GM12878 (cell line): Measurements from ENCODE around the gene SMARCC2. TPM values are rescaled to one million over a fixed set of nuclear protein-coding genes. Genes with fewer than 3 reads are reported as not detected.

ENCODE experiments used
- ATAC-seq: fragments of 200-7000 bp; cut with Tn5 transposase; 3 replicates; pipeline ENCODE4 v1.9.1; 2020; ENCODE audit warnings: mild to moderate bottlenecking, moderate library complexity
- BruUV-seq: library from RNA; stranded (reverse); fragments of 400-500 nt; replicated peaks from 2 replicates; lab custom pipeline; 2021; lab: Mats Ljungman, UMichigan
- CTCF ChIA-PET: fragments of 300-600 bp; sonication (Branson Sonifier 250); formaldehyde crosslinking; extraction: SDS; loops from one replicate; lab custom pipeline; 2021; ENCODE audit warnings: inconsistent platforms; lab: Yijun Ruan, JAX
- POLR2A ChIA-PET: fragments of 350-600 bp; formaldehyde crosslinking; extraction: SDS; loops from one replicate; lab custom pipeline; 2021; ENCODE audit warnings: inconsistent platforms; lab: Charles Lee
- RAD21 ChIA-PET: fragments of 300-600 bp; sonication (Branson Sonifier 250); formaldehyde crosslinking; loops from one replicate; lab custom pipeline; 2023; ENCODE audit warnings: antibody characterized with exemption; ENCODE audit not compliant: unreplicated experiment; lab: Charles Lee
- SMC1A ChIA-PET: fragments of 300-600 bp; sonication (Branson Sonifier 250); formaldehyde crosslinking; loops from one replicate; lab custom pipeline; 2023; ENCODE audit not compliant: unreplicated experiment, uncharacterized antibody; lab: Charles Lee
- DNase-seq: peaks from one replicate; pipeline ENCODE4 v3.0.0-alpha.2; 2011; ENCODE audit warnings: low read depth, low spot score
- FAIRE-seq: peaks from 3 replicates; lab custom pipeline; 2011; peaks lifted over from hg19 to GRCh38; lab: Jason Lieb, UNC
- H2AFZ ChIP-seq: 2 replicates; pipeline ENCODE4 v1.6.0; 2011; ENCODE audit warnings: low read depth, low read length, control low read depth; ENCODE audit not compliant: control insufficient read depth
- H3K27ac ChIP-seq: 2 replicates; pipeline ENCODE4 v1.5.1; 2011; ENCODE audit warnings: control low read depth; ENCODE audit not compliant: control insufficient read depth, insufficient read depth
- H3K27me3 ChIP-seq, 2 experiments: replicated peaks in 1 of 2; 2 replicates each; pipeline versions ENCODE4 v1.6.0 to v1.6.1; 2011; ENCODE audit warnings: low read length in 1 of 2; ENCODE audit not compliant: control insufficient read depth in 2 of 2, insufficient read depth in 2 of 2
- H3K36me3 ChIP-seq, 2 experiments: 2 replicates each; pipeline ENCODE4 v1.5.1; 2011; ENCODE audit warnings: low read length in 1 of 2; ENCODE audit not compliant: control insufficient read depth in 2 of 2, insufficient read depth in 2 of 2
- H3K4me1 ChIP-seq: 2 replicates; pipeline ENCODE4 v1.6.1; 2011; ENCODE audit warnings: mild to moderate bottlenecking, low read length, moderate library complexity, mixed read lengths; ENCODE audit not compliant: control insufficient read depth, insufficient read depth
- H3K4me2 ChIP-seq: 2 replicates; pipeline ENCODE4 v1.6.0; 2011; ENCODE audit warnings: control low read depth; ENCODE audit not compliant: control insufficient read depth, insufficient read depth
- H3K4me3 ChIP-seq: fragments of 200-600 bp; sonication (generic); 2 replicates; pipeline ENCODE4 v1.5.1; 2016
- H3K79me2 ChIP-seq: 2 replicates; pipeline ENCODE4 v1.6.0; 2011; ENCODE audit warnings: low read length; ENCODE audit not compliant: control insufficient read depth, insufficient read depth
- H3K9ac ChIP-seq: 2 replicates; pipeline ENCODE4 v1.8.0; 2011; ENCODE audit warnings: low read length, control low read depth, mixed read lengths; ENCODE audit not compliant: control insufficient read depth, insufficient read depth
- H3K9me3 ChIP-seq: replicated peaks from 3 replicates; pipeline ENCODE4 v1.5.1; 2011; ENCODE audit warnings: mild to moderate bottlenecking, low read length; ENCODE audit not compliant: control insufficient read depth, insufficient read depth
- H4K20me1 ChIP-seq: 2 replicates; pipeline ENCODE4 v1.6.0; 2011; ENCODE audit not compliant: control insufficient read depth, insufficient read depth
- CREB1 ChIP-seq: IDR thresholded peaks from 2 replicates; pipeline ENCODE4 v1.6.1; 2012; ENCODE audit warnings: low read depth, mild to moderate bottlenecking, inconsistent platforms
- PAX8 ChIP-seq: fragments of 450-650 bp; IDR thresholded peaks from 2 replicates; pipeline ENCODE4 v1.6.1; 2017; ENCODE audit warnings: mild to moderate bottlenecking, moderate library complexity
- SMC3 ChIP-seq: IDR thresholded peaks from 2 replicates; pipeline ENCODE4 v1.6.1; 2011; ENCODE audit warnings: low read length, improper control_type of control experiment, borderline replicate concordance
- SUPT20H ChIP-seq: IDR thresholded peaks from 2 replicates; pipeline ENCODE4 v1.6.1; 2011; ENCODE audit warnings: low read depth, mild to moderate bottlenecking, low read length, moderate library complexity, borderline replicate concordance; ENCODE audit not compliant: control insufficient read depth
- ZNF384 ChIP-seq: IDR thresholded peaks from 2 replicates; pipeline ENCODE4 v1.6.1; 2012; ENCODE audit warnings: low read depth, mild to moderate bottlenecking, low read length, improper control_type of control experiment, borderline replicate concordance
- WGBS: methylation state at CpG from one replicate; pipeline ENCODE4 v1.1.6; 2016; ENCODE audit warnings: low lambda C conversion rate; ENCODE audit not compliant: insufficient replicate concordance, insufficient coverage; ENCODE audit errors: missing lambda C conversion rate; 5-methylcytosine and 5-hydroxymethylcytosine counted together
- in situ Hi-C: fragments of 300-500 bp; cut with MboI; formaldehyde crosslinking; loops from 9 replicates; pipeline ENCODE4 v1.14.3; 2018; ENCODE audit warnings: mixed read lengths
- intact Hi-C: fragments of 100-400 bp; cut with micrococcal nuclease; formaldehyde crosslinking; loops from one replicate; pipeline ENCODE4 v1.14.2; 2022; ENCODE audit not compliant: unreplicated experiment
- polyA plus RNA-seq, 11 experiments: library from polyadenylated mRNA; depleted of rRNA in 4 of 11; unstranded in 6 of 11; stranded (reverse) in 5 of 11; fragments of >200 nt; fragmentation: Nextera tagmentation in 4 of 11; fragmentation: Illumina TruSeq in 1 of 11; extraction: Ambion mirVana in 4 of 11; extraction: Trizol in 1 of 11; gene quantifications; 1 replicate in 1 of 11; 2 replicates in 10 of 11; pipeline versions ENCODE4 v1.2.1 to v1.2.3, GENCODE V29; 2011 to 2016; ENCODE audit warnings: inconsistent platforms in 2 of 11, missing spikeins in 2 of 11, low read depth in 1 of 11
- total RNA-seq, 4 experiments: library from RNA; depleted of rRNA in 3 of 4; stranded (reverse); fragments of >200 nt in 3 of 4; fragmentation: Illumina TruSeq in 1 of 4; extraction: Trizol in 1 of 4; gene quantifications; 2 replicates each; pipeline versions ENCODE4 v1.2.1 to v1.2.3, GENCODE V29; 2013 to 2021
- TF ChIP-seq, protein P1 (sequence below): fragments of 450-650 bp; formaldehyde crosslinking; IDR thresholded peaks from 2 replicates; pipeline ENCODE4 v1.5.0; 2022; ENCODE audit warnings: mild to moderate bottlenecking, missing genetic modification characterization
- TF ChIP-seq, protein P2 (sequence below), 3 experiments: IDR thresholded peaks in 2 of 3; conservative IDR thresholded peaks in 1 of 3; 2 replicates each; pipeline ENCODE4 v1.5.1; 2011; ENCODE audit warnings: low read depth in 3 of 3, low read length in 3 of 3, mild to moderate bottlenecking in 3 of 3, control low read depth in 2 of 3, moderate library complexity in 2 of 3, inconsistent platforms in 1 of 3, mixed read lengths in 1 of 3; ENCODE audit not compliant: control insufficient read depth in 2 of 3, insufficient read depth in 1 of 3; ENCODE audit errors: extremely low read depth in 1 of 3
- TF ChIP-seq, protein P3 (sequence below): fragments of 450-650 bp; formaldehyde crosslinking; IDR thresholded peaks from 2 replicates; pipeline ENCODE4 v1.4.0; 2022; ENCODE audit warnings: mild to moderate bottlenecking, moderate library complexity

SMARCC2 gene
- total and polyA plus RNA-seq, 10 of the 15 experiments (the other 5 are each of a cell fraction or from before 2014, with no cell fraction given), result 13.6 to 71.2 (median 42.3) TPM

DNA sequence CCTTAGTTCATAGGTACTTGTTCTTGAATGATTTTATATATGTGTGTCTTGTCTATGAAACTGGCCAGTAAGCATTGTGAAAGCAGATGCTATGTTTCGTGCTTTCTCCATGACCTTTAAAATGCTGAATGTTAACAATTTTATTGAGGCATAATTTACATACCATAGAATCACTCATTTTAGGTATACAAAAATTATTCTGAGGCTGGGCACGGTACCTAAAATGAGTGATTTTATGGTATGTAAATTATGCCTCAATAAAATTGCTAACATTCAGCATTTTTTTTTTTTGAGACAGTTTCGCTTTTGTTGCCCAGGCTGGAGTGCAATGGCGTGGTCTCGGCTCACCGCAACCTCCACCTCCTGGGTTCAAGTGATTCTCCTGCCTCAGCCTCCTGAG is 54.4 kb downstream of the SMARCC2 start (continued):
- TF ChIP-seq, protein P1, sequence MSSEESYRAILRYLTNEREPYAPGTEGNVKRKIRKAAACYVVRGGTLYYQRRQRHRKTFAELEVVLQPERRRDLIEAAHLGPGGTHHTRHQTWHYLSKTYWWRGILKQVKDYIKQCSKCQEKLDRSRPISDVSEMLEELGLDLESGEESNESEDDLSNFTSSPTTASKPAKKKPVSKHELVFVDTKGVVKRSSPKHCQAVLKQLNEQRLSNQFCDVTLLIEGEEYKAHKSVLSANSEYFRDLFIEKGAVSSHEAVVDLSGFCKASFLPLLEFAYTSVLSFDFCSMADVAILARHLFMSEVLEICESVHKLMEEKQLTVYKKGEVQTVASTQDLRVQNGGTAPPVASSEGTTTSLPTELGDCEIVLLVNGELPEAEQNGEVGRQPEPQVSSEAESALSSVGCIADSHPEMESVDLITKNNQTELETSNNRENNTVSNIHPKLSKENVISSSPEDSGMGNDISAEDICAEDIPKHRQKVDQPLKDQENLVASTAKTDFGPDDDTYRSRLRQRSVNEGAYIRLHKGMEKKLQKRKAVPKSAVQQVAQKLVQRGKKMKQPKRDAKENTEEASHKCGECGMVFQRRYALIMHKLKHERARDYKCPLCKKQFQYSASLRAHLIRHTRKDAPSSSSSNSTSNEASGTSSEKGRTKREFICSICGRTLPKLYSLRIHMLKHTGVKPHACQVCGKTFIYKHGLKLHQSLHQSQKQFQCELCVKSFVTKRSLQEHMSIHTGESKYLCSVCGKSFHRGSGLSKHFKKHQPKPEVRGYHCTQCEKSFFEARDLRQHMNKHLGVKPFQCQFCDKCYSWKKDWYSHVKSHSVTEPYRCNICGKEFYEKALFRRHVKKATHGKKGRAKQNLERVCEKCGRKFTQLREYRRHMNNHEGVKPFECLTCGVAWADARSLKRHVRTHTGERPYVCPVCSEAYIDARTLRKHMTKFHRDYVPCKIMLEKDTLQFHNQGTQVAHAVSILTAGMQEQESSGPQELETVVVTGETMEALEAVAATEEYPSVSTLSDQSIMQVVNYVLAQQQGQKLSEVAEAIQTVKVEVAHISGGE (CRISPR knock-in tag), result no peak
- TF ChIP-seq ZNF384, result no peak

DNA sequence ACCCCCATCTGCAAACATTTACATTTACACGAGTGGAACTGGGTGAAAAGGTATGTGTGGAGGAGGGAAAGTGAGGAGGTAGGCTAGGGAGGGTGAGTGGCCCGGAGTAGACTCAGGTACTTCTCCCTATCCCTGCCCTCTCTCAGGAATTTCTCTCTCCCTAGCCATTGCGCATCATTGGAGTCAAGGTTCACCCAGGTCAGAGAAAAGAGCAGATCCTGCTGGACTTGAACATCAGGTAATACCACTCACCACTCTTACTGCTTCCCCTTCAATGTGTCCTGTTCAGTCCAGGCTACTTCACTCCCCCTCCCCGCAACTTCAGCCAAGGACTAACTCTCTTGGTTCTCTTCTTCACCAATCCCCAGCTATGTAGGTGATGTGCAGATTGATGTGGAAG is 58.4 kb downstream of the SMARCC2 start:
- ChIA-PET SMC1A (interaction anchor here (1.3 to 1.5 kb wide), 2 partner anchors 12 to 58 kb away, joined by 4 to 6 read pairs; partner anchors contain the start of gene ZC3H10), POLR2A (interaction anchor here (0.6 to 1.4 kb wide), 3 partner anchors 20 to 91 kb away, joined by 4 to 9 read pairs (median 7); partner anchors contain the start of gene RNF41), RAD21 (no interaction called here), CTCF (interaction anchor here (0.6 to 10.3 kb wide), 2 partner anchors 58 to 308 kb away, joined by 3 to 129 read pairs; partner anchors contain the start of gene SMARCC2)
- peaks cover 21% of the 10 kb centered on the region for H3K79me2 ChIP-seq
- no peaks in the 10 kb centered on the region for H3K27me3 ChIP-seq
- H3K4me3 ChIP-seq, result no peak overlapping the region
- FAIRE-seq (no peak), ATAC-seq (no peak), DNase-seq (no peak)
- intact Hi-C loops, result no loop called here
- H3K9ac ChIP-seq, result no peak overlapping the region; the same call in 1 of the 2 replicates
- H3K27ac ChIP-seq, result no peak overlapping the region
- H2AFZ ChIP-seq, result no peak overlapping the region
- no peaks in the 10 kb centered on the region for H4K20me1 ChIP-seq
- no peaks in the 10 kb centered on the region for H3K9me3 ChIP-seq
- H3K4me1 ChIP-seq, result peaks cover 21% of the 10 kb centered on the region
- in situ Hi-C loops, result loop anchor here (5.0 kb wide), 1 partner anchor 56 kb away; the partner anchor contains the start of gene SMARCC2
- BruUV-seq, result no TSS peak
- H3K4me2 ChIP-seq, result no peak overlapping the region
- peaks cover 14 to 16% of the 10 kb centered on the region in 2 experiments for H3K36me3 ChIP-seq
- TF ChIP-seq, protein P2, sequence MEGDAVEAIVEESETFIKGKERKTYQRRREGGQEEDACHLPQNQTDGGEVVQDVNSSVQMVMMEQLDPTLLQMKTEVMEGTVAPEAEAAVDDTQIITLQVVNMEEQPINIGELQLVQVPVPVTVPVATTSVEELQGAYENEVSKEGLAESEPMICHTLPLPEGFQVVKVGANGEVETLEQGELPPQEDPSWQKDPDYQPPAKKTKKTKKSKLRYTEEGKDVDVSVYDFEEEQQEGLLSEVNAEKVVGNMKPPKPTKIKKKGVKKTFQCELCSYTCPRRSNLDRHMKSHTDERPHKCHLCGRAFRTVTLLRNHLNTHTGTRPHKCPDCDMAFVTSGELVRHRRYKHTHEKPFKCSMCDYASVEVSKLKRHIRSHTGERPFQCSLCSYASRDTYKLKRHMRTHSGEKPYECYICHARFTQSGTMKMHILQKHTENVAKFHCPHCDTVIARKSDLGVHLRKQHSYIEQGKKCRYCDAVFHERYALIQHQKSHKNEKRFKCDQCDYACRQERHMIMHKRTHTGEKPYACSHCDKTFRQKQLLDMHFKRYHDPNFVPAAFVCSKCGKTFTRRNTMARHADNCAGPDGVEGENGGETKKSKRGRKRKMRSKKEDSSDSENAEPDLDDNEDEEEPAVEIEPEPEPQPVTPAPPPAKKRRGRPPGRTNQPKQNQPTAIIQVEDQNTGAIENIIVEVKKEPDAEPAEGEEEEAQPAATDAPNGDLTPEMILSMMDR (IDR thresholded peaks at IDR 0.05 in 2 of 3, conservative IDR thresholded peaks at IDR 0.05 in 1 of 3; ENCODE audit: control insufficient read depth in 2 of 3, extremely low read depth in 1 of 3, insufficient read depth in 1 of 3, low read depth in 3 of 3, low read length in 3 of 3), result no peak
- TF ChIP-seq CREB1 (no peak), SUPT20H (no peak), SMC3 (no peak), PAX8 (no peak)
- TF ChIP-seq, protein P3, sequence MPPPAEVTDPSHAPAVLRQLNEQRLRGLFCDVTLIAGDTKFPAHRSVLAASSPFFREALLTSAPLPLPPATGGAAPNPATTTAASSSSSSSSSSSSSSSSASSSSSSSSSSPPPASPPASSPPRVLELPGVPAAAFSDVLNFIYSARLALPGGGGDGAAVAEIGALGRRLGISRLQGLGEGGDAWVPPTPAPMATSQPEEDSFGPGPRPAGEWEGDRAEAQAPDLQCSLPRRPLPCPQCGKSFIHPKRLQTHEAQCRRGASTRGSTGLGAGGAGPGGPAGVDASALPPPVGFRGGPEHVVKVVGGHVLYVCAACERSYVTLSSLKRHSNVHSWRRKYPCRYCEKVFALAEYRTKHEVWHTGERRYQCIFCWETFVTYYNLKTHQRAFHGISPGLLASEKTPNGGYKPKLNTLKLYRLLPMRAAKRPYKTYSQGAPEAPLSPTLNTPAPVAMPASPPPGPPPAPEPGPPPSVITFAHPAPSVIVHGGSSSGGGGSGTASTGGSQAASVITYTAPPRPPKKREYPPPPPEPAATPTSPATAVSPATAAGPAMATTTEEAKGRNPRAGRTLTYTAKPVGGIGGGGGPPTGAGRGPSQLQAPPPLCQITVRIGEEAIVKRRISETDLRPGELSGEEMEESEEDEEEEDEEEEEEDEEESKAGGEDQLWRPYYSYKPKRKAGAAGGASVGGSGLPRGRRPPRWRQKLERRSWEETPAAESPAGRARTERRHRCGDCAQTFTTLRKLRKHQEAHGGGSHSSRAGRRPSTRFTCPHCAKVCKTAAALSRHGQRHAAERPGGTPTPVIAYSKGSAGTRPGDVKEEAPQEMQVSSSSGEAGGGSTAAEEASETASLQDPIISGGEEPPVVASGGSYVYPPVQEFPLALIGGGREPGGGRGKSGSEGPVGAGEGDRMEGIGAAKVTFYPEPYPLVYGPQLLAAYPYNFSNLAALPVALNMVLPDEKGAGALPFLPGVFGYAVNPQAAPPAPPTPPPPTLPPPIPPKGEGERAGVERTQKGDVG (CRISPR knock-in tag), result no peak
- 83% methylated on average over 4 of the region's 4 CpGs for WGBS
